Mesenchymal stem cell (in vitro differentiated cells and primary cell): Measurements from ENCODE around the gene RBMS1.

Experiments used
- DNase-seq: peaks from one replicate; pipeline ENCODE4 v3.0.0-alpha.2; 2013
- H2AFZ ChIP-seq: one replicate; pipeline ENCODE4 v1.6.1; 2013; ENCODE audit warnings: low read depth, mild to moderate bottlenecking, control low read depth, inconsistent platforms, low read length, moderate library complexity
- H2AK5ac ChIP-seq: 2 replicates; pipeline ENCODE4 v1.6.1; 2013; ENCODE audit warnings: low read length, moderate library complexity, mild to moderate bottlenecking, inconsistent platforms; ENCODE audit not compliant: severe bottlenecking
- H2BK120ac ChIP-seq: one replicate; pipeline ENCODE4 v1.6.1; 2013; ENCODE audit warnings: low read depth, mild to moderate bottlenecking, inconsistent platforms, low read length, moderate library complexity
- H2BK12ac ChIP-seq, 2 experiments: one replicate each; pipeline ENCODE4 v1.6.1; 2013; ENCODE audit warnings: inconsistent platforms in 2 of 2, low read length in 2 of 2, mild to moderate bottlenecking in 2 of 2, moderate library complexity in 2 of 2, control low read depth in 1 of 2
- H2BK15ac ChIP-seq: one replicate; pipeline ENCODE4 v1.6.1; 2013; ENCODE audit warnings: mild to moderate bottlenecking, low read depth, inconsistent platforms; ENCODE audit not compliant: poor library complexity, severe bottlenecking
- H2BK5ac ChIP-seq: 2 replicates; pipeline ENCODE4 v1.6.1; 2013; ENCODE audit warnings: low read depth, mild to moderate bottlenecking, low read length, control low read depth, inconsistent platforms; ENCODE audit not compliant: poor library complexity, severe bottlenecking
- H3K14ac ChIP-seq, 2 experiments: one replicate each; pipeline ENCODE4 v1.6.1; 2013; ENCODE audit warnings: inconsistent platforms in 2 of 2, low read length in 2 of 2, control low read depth in 1 of 2, mild to moderate bottlenecking in 1 of 2, moderate library complexity in 1 of 2
- H3K18ac ChIP-seq, 2 experiments: one replicate each; pipeline ENCODE4 v1.6.1; 2013; ENCODE audit warnings: inconsistent platforms in 2 of 2, low read length in 2 of 2, control low read depth in 1 of 2, low read depth in 1 of 2, mild to moderate bottlenecking in 1 of 2
- H3K23ac ChIP-seq, 2 experiments: one replicate each; pipeline ENCODE4 v1.6.1; 2013; ENCODE audit warnings: inconsistent platforms in 2 of 2, low read length in 2 of 2, mild to moderate bottlenecking in 2 of 2, moderate library complexity in 2 of 2, control low read depth in 1 of 2
- H3K27ac ChIP-seq: 2 replicates; pipeline ENCODE4 v1.5.1; 2013; ENCODE audit warnings: mild to moderate bottlenecking, moderate library complexity, low read length, control low read depth, inconsistent platforms; ENCODE audit not compliant: poor library complexity, severe bottlenecking
- H3K27me3 ChIP-seq, 2 experiments: 2 replicates each; pipeline versions ENCODE4 v1.6.1 to v1.7.0; 2013; ENCODE audit warnings: low read length in 2 of 2, mild to moderate bottlenecking in 2 of 2, moderate library complexity in 2 of 2, control low read depth in 1 of 2, inconsistent platforms in 1 of 2; ENCODE audit not compliant: control insufficient read depth in 1 of 2, insufficient read depth in 1 of 2
- H3K36me3 ChIP-seq, 2 experiments: 2 replicates each; pipeline versions ENCODE4 v1.6.1 to v1.7.0; 2013; ENCODE audit warnings: low read length in 2 of 2, control low read depth in 1 of 2, inconsistent platforms in 1 of 2, low read depth in 1 of 2, mild to moderate bottlenecking in 1 of 2; ENCODE audit not compliant: insufficient read depth in 2 of 2, control insufficient read depth in 1 of 2
- H3K4ac ChIP-seq, 2 experiments: one replicate each; pipeline ENCODE4 v1.6.1; 2013; ENCODE audit warnings: inconsistent platforms in 2 of 2, low read length in 2 of 2, mild to moderate bottlenecking in 2 of 2, moderate library complexity in 2 of 2, control low read depth in 1 of 2, low read depth in 1 of 2
- H3K4me1 ChIP-seq: 2 replicates; pipeline ENCODE4 v1.6.1; 2013; ENCODE audit warnings: low read depth, low read length, control low read depth; ENCODE audit not compliant: control insufficient read depth, insufficient read depth
- H3K4me2 ChIP-seq: 2 replicates; pipeline ENCODE4 v1.6.1; 2013; ENCODE audit warnings: low read length, mild to moderate bottlenecking, inconsistent platforms; ENCODE audit not compliant: poor library complexity, severe bottlenecking
- H3K4me3 ChIP-seq, 2 experiments: 2 replicates each; pipeline versions ENCODE4 v1.5.1 to v1.7.0; 2013; ENCODE audit warnings: low read length in 2 of 2, mild to moderate bottlenecking in 2 of 2, control low read depth in 1 of 2, low read depth in 1 of 2; ENCODE audit not compliant: insufficient read depth in 1 of 2
- H3K79me1 ChIP-seq: replicated peaks from 2 replicates; pipeline ENCODE4 v1.6.1; 2013; ENCODE audit warnings: mild to moderate bottlenecking, control low read depth, low read length, inconsistent platforms; ENCODE audit not compliant: poor library complexity, severe bottlenecking
- H3K9ac ChIP-seq: 2 replicates; pipeline ENCODE4 v1.7.0; 2013; ENCODE audit warnings: mild to moderate bottlenecking, low read length, moderate library complexity
- H3K9me3 ChIP-seq: 2 replicates; pipeline ENCODE4 v1.7.0; 2013; ENCODE audit warnings: mild to moderate bottlenecking, low read length; ENCODE audit not compliant: control insufficient read depth
- H4K8ac ChIP-seq: one replicate; pipeline ENCODE4 v1.6.1; 2013; ENCODE audit warnings: inconsistent platforms, mild to moderate bottlenecking, low read length, moderate library complexity
- H4K91ac ChIP-seq: one replicate; pipeline ENCODE4 v1.6.1; 2013; ENCODE audit warnings: mild to moderate bottlenecking, low read length, inconsistent platforms
- WGBS: methylation state at CpG from one replicate; pipeline ENCODE4 v1.1.7; 2013; ENCODE audit warnings: mixed read lengths; 5-methylcytosine and 5-hydroxymethylcytosine counted together

The RBMS1 gene

DNA sequence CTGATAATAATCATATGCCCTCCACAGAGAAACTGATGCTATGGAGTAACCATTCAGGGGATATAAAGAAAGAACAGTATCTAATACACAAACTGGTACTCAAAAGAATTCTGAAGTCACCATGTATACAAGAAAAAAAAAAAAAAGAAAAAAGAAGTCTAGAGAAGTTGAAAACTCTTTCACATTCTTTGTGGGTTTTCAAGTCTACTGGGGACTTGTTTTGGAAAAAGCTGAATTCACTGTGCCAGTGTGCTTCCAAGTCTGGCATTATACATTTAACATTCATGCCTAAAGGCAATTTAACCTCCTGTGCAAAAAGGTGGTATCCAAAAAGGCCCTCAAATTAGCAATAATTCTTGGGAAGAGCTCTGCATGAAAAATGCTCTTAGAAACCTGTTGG is 198.7 kb downstream of the RBMS1 start:
- H3K9ac ChIP-seq, result peak overlapping the region; percentile 85
- no peak overlapping the region for H2BK15ac ChIP-seq
- H3K9me3 ChIP-seq, result no peaks in the 10 kb centered on the region
- no peak overlapping the region for H2AFZ ChIP-seq
- H3K4me2 ChIP-seq, result no peak overlapping the region
- H3K79me1 ChIP-seq, result peaks cover 32% of the 10 kb centered on the region
- no peak overlapping the region for H4K91ac ChIP-seq
- H3K18ac ChIP-seq, result no peak overlapping the region
- no peak overlapping the region for H2AK5ac ChIP-seq
- no peak overlapping the region for H2BK12ac ChIP-seq
- H2BK120ac ChIP-seq, result no peak overlapping the region
- H3K4me1 ChIP-seq, result peaks cover 15% of the 10 kb centered on the region
- H3K14ac ChIP-seq, result no peak overlapping the region
- H3K4ac ChIP-seq, result no peak overlapping the region
- peaks cover 22 to 80% of the 10 kb centered on the region in 2 experiments for H3K36me3 ChIP-seq
- peak overlapping the region; percentile 40 for H3K27ac ChIP-seq
- H3K23ac ChIP-seq, result no peak overlapping the region
- H4K8ac ChIP-seq, result no peak overlapping the region
- no peak overlapping the region for H2BK5ac ChIP-seq
- no peak for DNase-seq
- no peak overlapping the region for H3K4me3 ChIP-seq
- H3K27me3 ChIP-seq, result no peaks in the 10 kb centered on the region

DNA sequence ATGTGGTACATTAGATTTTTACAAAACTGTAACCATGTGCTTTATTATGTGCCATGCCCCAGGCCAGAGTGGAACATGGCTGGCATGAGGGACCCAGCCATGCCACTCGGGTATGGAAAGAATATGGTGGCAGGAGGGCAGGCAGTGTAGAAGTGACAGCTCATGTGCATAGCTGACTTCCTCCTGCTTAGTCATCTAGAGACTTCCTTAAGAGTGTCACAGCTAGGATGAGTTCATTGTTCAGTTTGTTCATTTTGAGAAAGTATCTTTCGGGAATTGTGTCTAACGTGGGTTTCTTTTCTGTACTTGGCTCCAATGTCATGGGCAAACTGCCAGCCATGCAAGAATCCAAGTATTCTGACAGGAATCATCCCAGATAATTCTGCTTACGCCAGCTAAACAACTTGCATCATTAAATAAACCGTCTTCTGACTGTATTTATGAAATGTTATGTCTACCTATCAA is 199.2 kb downstream of the RBMS1 start:
- 43% methylated on average over 4 of the region's 5 CpGs for WGBS
- no peak overlapping the region for H3K23ac ChIP-seq
- H3K9me3 ChIP-seq, result no peaks in the 10 kb centered on the region
- peak overlapping the region in 1 of 2 experiments; percentile 80 for H2BK12ac ChIP-seq
- H3K4me1 ChIP-seq, result peaks cover 11% of the 10 kb centered on the region
- no peak overlapping the region for H2AK5ac ChIP-seq
- peak overlapping the region; percentile 2 to 45 for H3K4ac ChIP-seq
- H2BK5ac ChIP-seq, result no peak overlapping the region
- H3K9ac ChIP-seq, result peak overlapping the region; percentile 85
- peaks cover 18 to 80% of the 10 kb centered on the region in 2 experiments for H3K36me3 ChIP-seq
- peak overlapping the region; percentile 31 for H3K27ac ChIP-seq
- H4K8ac ChIP-seq, result no peak overlapping the region
- peak; percentile 91 for DNase-seq
- H4K91ac ChIP-seq, result no peak overlapping the region
- no peak overlapping the region for H2AFZ ChIP-seq
- H3K27me3 ChIP-seq, result no peaks in the 10 kb centered on the region
- peak overlapping the region; percentile 62 to 88 for H3K18ac ChIP-seq
- peaks cover 29% of the 10 kb centered on the region for H3K79me1 ChIP-seq
- H2BK15ac ChIP-seq, result no peak overlapping the region
- no peak overlapping the region for H3K4me2 ChIP-seq
- H2BK120ac ChIP-seq, result no peak overlapping the region
- no peak overlapping the region for H3K14ac ChIP-seq
- H3K4me3 ChIP-seq, result no peak overlapping the region

DNA sequence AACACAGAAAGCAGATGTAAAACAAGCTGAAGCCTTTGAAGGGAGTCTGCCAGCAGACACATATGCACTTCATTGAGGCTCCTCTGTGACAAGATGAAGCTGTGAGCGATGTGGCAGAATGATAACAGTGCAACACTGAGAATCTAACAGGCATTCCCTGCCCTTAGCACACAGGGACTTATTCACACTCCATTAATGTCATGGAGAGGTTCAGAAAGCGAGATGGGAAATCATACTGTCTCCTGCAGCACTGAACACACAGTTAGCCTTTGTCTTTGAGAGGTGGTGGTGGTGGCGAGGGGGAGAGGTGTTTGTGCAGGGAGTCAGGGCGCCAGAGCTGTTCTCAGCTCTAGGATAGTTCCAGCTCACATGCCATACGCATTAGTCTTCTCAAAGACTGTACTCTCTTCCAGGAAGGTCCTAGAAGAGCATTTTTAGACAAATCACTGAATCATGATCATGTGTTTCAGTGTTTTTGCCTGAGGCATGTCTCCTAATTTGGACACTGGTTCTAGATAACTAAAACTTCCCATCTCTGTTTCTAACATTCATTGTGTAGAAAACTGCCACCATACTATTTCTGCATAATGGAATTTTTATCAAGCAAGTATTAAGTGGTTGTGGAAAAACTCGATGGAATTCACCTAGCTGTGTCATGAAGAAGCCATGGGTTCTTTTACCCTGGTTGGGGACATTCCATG is 200.1 kb downstream of the RBMS1 start:
- WGBS, result 77% methylated on average over 4 of the region's 6 CpGs

DNA sequence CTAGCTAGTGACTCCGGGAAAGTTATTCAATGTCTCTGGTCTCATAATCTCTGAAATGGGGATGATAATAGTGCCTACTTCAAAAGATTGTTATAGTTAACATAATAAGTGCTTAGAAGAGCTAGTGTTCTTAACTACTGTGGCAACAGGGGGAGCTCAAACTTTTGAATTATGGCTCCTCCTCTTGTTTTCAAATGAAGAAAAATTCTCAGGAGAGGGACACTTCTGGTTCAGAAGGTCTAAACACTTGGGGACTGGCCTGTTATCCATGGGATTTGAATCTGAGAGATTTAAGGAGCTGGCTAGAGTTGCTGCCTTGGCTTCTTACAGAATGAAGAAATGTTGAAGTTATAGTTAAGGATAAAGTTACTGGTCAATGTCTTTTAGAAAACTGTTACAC is 201.4 kb downstream of the RBMS1 start:
- no peak overlapping the region for H3K23ac ChIP-seq

More for the DNA sequence above, 200.1 kb downstream of the RBMS1 start:
- Histone ChIP-seq H3K23ac (peak overlapping the region in 1 of 2 experiments; percentile 86), H2BK12ac (peak overlapping the region in 1 of 2 experiments; percentile 83), H3K4me1 (peaks cover 7% of the 10 kb centered on the region), H2BK15ac (no peak overlapping the region), H3K9me3 (no peaks in the 10 kb centered on the region), H2AK5ac (peak overlapping the region; percentile 26), H4K91ac (no peak overlapping the region), H3K14ac (peak overlapping the region in 1 of 2 experiments; percentile 30), H3K4me2 (no peak overlapping the region), H3K4ac (no peak overlapping the region), H4K8ac (no peak overlapping the region), H3K18ac (peak overlapping the region in 1 of 2 experiments; percentile 86), H2AFZ (no peak overlapping the region), H2BK5ac (no peak overlapping the region), H3K9ac (peak overlapping the region; percentile 85), H3K79me1 (peaks cover 27% of the 10 kb centered on the region), H3K27ac (peak overlapping the region; percentile 31), H3K36me3 (peaks cover 18 to 80% of the 10 kb centered on the region in 2 experiments), H3K27me3 (no peaks in the 10 kb centered on the region), H3K4me3 (no peak overlapping the region), H2BK120ac (no peak overlapping the region)
- peak; percentile 88 for DNase-seq

More for the DNA sequence above, 201.4 kb downstream of the RBMS1 start:
- H4K91ac ChIP-seq, result no peak overlapping the region
- no peak overlapping the region for H3K4ac ChIP-seq
- H3K4me2 ChIP-seq, result no peak overlapping the region
- no peak overlapping the region for H3K27ac ChIP-seq
- H3K36me3 ChIP-seq, result peaks cover 16 to 79% of the 10 kb centered on the region in 2 experiments
- no peak overlapping the region for H3K4me3 ChIP-seq
- peaks cover 9% of the 10 kb centered on the region for H3K4me1 ChIP-seq
- WGBS, result 100% methylated on average over 1 of the region's 1 CpG
- no peaks in the 10 kb centered on the region for H3K27me3 ChIP-seq
- no peak for DNase-seq
- H2BK12ac ChIP-seq, result no peak overlapping the region
- no peak overlapping the region for H3K14ac ChIP-seq
- H2BK15ac ChIP-seq, result no peak overlapping the region
- H3K79me1 ChIP-seq, result peaks cover 26% of the 10 kb centered on the region
- H2AK5ac ChIP-seq, result no peak overlapping the region
- H2BK5ac ChIP-seq, result no peak overlapping the region
- no peak overlapping the region for H2BK120ac ChIP-seq
- H3K9me3 ChIP-seq, result no peaks in the 10 kb centered on the region
- peak overlapping the region; percentile 85 for H3K9ac ChIP-seq
- H3K18ac ChIP-seq, result no peak overlapping the region
- no peak overlapping the region for H4K8ac ChIP-seq
- H2AFZ ChIP-seq, result no peak overlapping the region
